Hematopoietic multipotent progenitor cell treated with erythropoietin and hydrocortisone succinate and interleukin-3 and kit ligand, for 4 days (in vitro differentiated cells): ENCODE measurements around the gene LAMC3.

Experiments
- DNase-seq: peaks from one replicate; pipeline ENCODE4 v3.0.0-alpha.2; 2015

Gene LAMC3

DNA sequence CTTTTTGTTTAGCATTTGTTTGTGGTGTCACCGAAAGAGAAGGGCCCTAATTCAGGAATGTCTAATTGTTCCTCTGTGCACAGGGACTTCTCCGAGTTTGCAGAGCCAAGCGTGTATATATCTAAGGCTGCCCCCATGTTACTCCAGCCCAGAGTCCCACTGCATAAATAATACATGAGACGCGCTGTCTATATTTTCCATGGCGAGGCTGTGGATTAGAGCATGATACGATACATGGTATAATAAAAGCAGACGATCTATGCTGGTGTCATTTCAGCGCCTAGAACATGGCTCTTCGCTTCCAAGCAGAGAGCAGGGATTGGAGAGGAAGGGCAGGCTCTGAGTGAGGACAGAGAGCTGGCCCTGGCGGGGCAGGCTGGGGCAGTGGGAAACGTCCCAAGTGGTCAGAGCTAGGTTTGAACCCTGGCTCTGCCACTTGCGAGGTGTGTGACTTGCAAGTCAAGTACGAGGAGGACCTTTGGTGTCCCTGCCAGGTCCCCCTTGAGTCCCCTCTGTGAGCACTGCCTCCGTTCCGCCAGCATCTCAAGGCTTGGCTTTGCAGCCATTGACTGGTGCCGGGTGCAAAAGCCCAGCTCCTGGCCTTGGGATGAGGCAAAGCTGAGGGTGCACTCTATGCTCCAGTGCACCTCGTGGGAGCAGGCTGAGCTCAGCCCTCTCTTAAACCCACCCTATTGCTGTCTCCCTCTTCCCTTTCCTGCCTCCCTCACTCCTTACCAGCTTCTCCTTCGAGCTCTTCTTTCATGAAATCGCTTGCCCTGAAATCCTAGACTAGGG is 29.2 kb upstream of the LAMC3 start:
- no peak for DNase-seq

DNA sequence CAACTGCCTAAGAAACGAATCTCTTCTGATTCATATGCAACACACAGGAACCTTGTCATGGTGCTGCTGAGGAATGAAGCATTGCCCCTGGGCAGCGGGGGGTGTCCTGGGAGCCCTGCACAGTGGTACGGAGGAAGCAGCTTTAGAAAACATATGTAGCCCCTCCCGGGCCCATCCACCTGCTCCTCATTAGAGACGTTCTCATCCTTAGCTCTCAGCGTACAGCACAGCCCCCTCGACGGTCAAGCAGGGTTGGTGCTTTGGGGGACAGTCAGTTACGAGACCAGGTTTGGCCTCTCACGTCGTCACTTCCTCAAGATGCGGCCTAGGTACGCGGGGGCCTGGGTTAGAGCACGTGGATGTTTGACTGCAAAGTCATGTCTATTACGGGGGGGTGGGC is 28.4 kb upstream of the LAMC3 start:
- DNase-seq = no peak

- DNase-seq = peak; percentile 80
Observed at GRCh38 chr9:130981002-130981755, 27.8 kb upstream of the LAMC3 start.

GRCh38 chr9:130981756-130982137 is 27.2 kb upstream of the LAMC3 start:
- no peak for DNase-seq

DNA sequence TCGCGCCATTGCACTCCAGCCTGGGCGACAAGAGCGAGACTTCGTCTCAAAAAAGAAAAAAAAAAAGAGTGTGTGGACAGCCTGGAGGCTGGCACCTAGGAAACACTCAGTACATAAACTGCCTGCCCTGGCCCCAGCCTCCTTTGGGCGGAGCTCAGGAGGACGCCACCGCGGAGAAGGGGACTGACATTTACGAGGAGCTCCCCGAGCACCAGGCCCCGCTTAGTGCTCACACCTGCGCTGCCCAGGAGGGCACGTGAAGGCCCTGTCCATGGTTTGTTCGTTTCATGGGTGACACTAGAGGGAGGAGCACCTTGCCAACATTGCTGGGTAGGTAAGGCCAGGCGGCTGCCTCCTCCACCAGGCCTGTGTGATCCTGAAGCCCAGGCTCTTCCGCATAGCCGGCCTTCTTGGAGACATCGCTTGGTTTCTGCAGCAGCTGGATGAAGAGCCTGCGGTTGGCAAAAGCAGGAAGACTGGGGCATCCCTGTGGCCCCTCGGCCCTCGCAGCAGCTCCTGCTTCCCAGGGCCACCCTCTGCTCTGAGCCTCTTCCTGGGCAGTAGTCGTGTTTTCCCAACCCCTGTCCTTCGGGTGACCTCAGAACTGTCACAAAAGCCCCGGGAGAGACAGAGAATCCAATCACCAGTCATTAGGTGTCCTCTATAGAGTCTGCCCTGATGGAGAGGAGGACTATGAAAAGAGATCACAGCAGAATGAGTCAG is 26.2 kb upstream of the LAMC3 start:
- DNase-seq = no peak

DNA sequence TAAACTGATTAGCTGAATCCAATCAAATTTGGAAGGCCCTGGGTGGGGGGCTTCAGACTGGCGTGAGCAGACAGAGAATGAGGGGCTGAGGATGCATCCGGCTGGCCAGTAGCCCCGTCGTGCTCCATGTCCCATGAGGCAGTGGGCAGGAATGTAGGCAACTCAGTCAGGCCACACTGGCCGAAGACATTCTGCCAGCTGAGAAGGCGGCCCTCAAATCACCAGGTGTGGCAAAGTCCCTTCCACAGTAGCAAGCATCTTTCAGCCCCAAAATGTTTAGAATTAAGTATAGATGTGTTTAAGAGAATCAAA is 25.7 kb upstream of the LAMC3 start:
- no peak for DNase-seq

GRCh38 chr9:130983970-130984369 is 25.0 kb upstream of the LAMC3 start:
- DNase-seq = no peak

GRCh38 chr9:130984521-130984920 is 24.5 kb upstream of the LAMC3 start:
- DNase-seq = no peak

DNA sequence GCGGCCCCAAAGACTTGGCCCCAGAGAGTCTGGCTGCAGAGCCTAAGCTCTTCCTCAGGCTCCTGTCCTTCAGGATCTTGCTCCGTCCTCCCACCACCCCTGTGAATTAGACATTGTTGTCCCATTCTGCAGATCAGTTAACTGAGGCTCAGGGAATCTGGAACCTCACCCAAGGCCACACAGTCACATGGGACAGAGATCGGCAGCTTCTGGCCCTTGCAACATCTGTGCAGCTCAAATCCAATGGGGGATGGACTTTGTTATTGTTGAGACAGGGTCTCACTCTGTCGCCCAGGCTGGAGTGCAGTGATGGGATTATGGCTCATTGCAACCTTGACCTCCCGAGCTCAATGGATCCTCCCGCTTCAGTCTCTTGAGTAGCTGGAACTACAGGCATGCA is 23.9 kb upstream of the LAMC3 start:
- DNase-seq = no peak

- DNase-seq = no peak
Observed at GRCh38 chr9:130985606-130986162, 23.3 kb upstream of the LAMC3 start.

DNA sequence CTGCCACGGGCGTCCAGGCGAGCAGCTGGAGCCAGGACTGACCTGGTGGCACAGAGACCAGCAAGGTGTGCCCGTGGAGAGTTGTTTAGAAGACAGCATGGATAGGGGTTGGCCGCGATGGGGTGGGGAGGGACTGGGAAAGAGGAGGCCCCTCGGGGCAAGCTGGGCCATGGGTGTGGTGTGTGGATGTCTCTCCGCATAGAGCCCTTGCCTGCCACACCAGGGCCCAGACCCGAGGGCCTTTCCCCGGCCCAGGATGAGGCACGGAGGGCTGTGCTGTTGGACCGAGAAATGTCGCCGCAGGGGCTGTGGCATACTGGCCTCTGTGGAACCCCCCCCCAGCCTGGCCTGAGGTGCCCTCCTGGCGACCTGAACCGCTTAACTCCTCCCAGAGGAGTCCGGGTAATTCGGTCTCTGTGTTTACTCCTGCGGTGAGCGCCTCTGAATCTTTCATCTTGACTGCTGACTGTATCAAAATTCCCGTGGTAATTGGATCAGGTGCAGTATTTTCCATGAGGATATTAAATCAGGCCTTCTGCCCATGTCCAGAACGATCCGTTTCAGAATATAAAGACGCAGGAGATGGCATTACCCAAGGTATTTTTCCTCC is 22.5 kb upstream of the LAMC3 start:
- no peak for DNase-seq

GRCh38 chr9:130987054-130987453 is 21.9 kb upstream of the LAMC3 start:
- DNase-seq = no peak

DNA sequence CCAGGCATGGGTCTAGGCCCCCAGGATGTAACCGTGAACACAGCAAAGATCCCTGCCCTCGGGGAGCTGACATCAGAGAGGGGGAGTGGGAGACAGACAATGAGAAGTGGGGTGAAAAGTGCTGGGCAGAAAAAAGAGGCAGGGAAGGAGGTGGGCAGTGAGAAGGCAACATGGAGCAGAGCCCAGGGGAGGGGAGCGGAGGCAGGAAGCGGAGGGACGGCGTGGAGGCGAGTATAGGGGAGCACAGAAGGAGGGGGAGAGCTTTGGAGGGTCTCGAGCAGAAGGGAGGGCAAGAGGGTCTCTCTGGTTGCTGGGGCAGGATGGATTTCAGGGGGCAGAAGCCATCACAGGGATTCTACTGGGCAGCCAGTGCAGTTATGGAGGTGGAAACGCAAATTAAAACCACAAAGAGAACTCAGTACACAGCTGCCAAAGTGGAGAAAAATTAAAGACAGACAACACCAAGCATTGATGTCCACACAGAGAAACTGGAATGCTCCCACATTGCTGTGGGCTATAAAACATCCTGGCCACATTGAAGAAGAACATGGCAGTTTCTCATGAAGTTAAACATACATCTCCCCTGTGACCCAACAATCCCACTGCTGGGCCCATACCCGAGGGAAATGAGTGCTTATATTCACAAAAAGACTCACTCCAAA is 21.1 kb upstream of the LAMC3 start:
- DNase-seq = no peak

DNA sequence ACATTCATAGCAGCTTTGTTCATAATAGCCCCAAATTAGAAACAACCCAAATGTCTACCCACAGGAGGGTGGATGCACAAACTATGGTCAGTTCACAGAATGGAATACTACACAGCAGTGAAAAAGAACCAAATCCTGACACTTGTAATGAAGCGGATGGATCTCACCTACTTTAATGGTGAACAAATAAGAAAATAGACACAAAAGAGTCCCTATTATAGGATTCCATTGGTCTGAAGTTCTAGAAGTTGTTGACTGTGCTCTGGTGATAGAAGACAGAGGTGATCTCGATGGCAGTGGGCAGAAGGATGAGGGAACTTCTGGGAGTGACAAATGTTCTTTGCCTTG is 20.6 kb upstream of the LAMC3 start:
- DNase-seq = no peak

DNA sequence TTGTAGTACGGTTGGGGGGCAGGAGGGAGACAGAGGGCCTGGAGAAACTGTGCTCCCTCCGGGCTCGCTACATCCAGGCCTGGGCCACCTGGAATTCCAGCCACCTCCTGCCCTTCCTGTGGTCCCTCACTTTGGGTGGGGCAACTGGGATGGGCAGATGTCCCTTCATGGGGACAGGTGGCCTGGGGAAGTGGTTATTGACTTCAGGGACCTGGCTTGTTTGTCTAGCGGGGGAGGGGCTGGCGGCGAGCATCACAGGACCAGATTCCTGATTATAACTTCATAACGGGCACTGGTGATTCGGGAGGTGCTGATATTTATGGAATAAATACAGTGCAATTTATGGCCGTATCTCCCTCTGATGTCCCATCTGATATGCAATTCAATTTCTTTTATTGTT is 20.1 kb upstream of the LAMC3 start:
- DNase-seq = no peak

DNA sequence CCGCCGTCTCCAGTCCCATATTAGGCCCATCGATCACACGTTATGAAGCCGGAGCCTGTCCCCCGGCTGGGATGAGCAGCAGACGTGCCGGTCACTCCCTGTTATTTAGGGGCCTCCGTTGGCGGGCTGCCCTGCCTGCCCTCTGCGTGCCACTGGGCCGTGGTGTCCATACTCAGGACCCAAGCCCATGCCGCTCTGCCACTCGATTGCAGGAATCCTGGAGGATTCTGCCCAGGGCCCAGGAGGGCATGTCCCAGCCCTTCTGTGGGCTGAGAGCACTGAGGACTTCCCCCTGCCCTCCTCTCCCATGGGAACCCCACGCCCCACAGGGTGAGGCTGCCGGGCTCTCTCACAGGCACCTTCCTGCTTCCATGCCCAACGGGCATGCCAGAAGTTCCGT is 19.6 kb upstream of the LAMC3 start:
- no peak for DNase-seq

GRCh38 chr9:130989891-130990290 is 19.1 kb upstream of the LAMC3 start:
- DNase-seq = no peak

GRCh38 chr9:130990306-130990977 is 18.5 kb upstream of the LAMC3 start:
- no peak for DNase-seq

GRCh38 chr9:130990978-130991777 is 17.8 kb upstream of the LAMC3 start:
- no peak for DNase-seq

- no peak for DNase-seq
Observed at GRCh38 chr9:130991778-130992681, 16.9 kb upstream of the LAMC3 start.
